NB4 (cell line): Measurements from ENCODE around the gene CDH4.

Source experiments
- POLR2A ChIP-seq: IDR thresholded peaks from 2 replicates; pipeline ENCODE4 v1.6.1; 2011; ENCODE audit warnings: mild to moderate bottlenecking; ENCODE audit not compliant: insufficient read length; ENCODE audit errors: extremely low read depth
- TF ChIP-seq, protein P1 (sequence below): IDR thresholded peaks from one replicate; pipeline ENCODE4 v1.5.1; 2012; ENCODE audit warnings: low read depth, low read length

DNA sequence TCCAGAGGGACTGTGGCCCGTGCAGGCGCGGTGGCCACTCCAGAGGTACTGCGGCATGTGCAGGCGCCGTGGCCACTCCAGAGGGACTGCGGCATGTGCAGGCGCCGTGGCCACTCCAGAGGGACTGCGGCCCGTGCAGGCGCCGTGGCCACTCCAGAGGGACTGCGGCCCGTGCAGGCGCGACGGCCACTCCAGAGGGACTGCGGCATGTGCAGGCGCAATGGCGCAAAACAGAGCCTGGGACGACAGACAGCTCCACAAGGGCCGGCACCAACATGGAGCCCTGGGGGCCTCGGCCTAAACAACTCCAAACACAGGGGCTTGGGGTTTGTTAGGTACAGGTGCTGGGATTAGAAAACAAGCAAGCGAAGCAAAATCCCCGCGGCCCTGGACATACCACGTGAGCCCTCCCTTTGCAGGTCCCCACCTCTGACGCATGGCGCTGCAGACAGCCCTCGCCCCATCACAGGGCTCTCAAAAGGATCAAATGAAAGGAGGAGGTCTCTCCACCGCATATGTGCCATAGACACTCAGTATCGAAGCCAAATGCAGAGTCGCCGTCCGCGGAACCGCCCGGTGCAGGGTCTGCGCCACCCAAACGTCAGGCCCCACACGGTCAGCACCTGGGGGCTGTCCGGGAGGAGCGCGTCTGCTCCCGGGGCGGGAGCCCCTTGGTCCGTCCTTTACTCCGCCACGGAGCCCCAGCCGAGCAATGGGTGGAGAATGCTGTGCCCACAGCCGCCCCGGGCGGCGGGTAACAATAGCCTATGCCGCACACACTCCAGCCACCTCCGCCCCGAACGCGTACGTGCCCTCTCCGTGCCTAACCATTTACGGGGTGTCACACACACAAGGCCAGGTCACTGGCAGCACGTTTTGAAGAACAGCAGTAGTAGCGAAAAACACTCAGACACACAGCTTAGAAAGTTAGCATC is 727.9 kb downstream of the CDH4 start:
- no peak for TF ChIP-seq POLR2A
- TF ChIP-seq, protein P1, sequence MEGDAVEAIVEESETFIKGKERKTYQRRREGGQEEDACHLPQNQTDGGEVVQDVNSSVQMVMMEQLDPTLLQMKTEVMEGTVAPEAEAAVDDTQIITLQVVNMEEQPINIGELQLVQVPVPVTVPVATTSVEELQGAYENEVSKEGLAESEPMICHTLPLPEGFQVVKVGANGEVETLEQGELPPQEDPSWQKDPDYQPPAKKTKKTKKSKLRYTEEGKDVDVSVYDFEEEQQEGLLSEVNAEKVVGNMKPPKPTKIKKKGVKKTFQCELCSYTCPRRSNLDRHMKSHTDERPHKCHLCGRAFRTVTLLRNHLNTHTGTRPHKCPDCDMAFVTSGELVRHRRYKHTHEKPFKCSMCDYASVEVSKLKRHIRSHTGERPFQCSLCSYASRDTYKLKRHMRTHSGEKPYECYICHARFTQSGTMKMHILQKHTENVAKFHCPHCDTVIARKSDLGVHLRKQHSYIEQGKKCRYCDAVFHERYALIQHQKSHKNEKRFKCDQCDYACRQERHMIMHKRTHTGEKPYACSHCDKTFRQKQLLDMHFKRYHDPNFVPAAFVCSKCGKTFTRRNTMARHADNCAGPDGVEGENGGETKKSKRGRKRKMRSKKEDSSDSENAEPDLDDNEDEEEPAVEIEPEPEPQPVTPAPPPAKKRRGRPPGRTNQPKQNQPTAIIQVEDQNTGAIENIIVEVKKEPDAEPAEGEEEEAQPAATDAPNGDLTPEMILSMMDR = no peak
